Hematopoietic multipotent progenitor cell (in vitro differentiated cells): ENCODE measurements around the gene PRR15L. TPM values are rescaled to one million over a fixed set of nuclear protein-coding genes. Genes with fewer than 3 reads are reported as not detected.
A peak's percentile ranks its signal among the peaks of the same experiment; 100 is the strongest.

Source experiments
- DNase-seq, 3 donors: peaks; one replicate each; pipeline ENCODE4 v3.0.0-alpha.2; 2011 to 2015; ENCODE audit warnings: low read depth in 2 of 3, low spot score in 2 of 3
- total RNA-seq: library from RNA; depleted of rRNA; stranded (reverse); fragments of >200 nt; gene quantifications from one replicate; pipeline ENCODE4 v1.2.3, GENCODE V29; 2012

PRR15L gene
- total RNA-seq, 1 donor: not detected

DNA sequence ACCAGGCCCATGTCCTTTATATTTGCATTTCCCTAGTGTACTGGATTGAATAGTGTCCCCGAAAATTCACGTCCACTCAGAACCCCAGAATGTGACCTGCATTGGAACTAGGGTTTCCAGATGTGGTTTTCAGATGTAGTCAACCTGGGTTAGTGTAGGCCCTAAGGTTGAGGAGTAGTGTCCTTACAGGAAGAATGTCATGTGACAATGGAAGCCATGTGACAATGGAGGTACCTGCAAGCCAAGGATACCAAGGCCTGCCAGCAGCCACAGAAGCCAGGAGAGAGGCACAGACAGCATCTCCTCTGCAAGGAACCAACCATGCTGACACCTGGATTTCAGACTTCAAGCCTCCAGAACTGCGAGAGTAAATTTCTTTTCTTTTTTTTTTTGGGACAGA lies 5.2 kb upstream of the PRR15L start:
- DNase-seq: no peak

- no peak for DNase-seq
Measured at GRCh38 chr17:47961406-47961805, 3.7 kb upstream of the PRR15L start.

DNA sequence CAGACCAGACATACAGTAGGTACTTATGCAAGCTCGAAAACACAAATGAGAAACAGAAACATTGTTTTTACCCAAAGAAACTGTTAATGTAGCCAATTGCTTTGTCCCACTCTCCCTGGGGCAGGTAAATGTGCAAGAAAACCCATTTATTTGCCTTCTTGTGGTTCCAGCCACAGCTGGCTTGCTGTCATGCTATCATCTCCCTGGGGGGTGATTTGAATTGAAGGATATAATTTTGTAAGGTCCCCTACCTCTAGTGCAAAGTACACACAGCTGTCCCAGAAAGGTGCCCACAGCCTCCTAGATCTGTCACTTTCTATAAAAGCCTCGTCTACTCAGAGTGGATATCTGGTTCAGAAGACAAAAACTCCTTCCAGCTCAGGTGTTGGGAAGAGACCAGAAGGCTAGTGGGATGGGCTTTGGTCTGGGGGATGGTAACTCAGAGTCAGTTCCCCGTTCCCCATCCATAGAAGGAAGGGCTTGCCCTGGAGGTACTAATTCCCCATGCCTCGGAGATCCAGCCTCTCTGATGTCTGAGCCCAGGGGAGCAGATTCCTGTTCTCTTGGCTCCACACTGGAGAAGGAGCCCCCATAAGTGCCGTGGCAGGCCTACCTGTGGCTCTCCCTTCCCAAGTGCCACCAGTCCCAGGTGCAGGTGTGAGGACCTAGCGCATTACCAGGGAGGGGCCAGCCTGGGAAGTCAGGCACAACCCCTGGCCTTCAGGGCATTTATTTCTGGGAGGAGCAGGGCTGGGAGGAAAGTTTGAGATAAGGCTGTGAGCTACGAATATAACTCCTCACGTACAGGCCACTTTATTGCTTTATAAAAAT lies 2.4 kb upstream of the PRR15L start:
- DNase-seq: no peak

DNA sequence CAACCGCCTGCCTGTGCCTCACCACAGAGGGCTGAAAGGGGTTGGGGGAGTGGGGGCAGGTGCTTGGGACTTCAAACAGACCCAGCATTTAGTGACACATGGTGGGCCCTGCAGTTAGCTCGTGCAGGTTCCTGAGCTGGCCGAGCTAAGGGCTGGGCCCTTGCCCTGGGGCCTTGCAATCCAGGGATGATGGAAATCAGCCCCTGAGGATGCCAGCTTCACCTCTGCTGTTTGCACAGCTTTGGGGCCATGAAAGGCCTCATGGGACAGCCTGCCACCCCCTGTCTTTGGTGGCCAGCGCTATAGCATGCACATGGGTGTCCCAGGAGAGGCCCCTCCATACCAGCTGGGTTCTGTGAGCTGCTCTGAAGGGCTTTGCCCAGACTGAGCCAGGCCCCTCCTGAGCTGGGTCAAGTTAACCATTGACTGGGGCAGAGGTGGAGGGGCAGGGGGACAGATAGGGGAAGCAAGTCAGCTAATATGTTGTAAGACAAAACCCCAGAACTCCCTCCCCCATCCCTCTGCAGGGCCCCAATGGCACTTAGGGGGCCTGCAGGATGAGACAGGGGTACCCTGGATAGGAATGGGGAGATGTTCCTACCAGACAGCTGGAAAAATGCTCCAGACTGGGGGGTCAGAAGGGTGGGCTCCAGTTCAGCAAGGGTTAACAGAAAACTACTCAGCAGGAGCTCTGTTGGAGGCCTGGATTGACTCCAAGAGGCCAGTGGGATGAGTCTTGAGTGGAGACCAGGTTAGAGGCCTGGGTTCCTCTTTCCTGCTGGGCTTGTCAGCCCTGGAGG lies 692 bp downstream of the PRR15L start:
- DNase-seq: no peak

GRCh38 chr17:47955497-47956461 lies 1.9 kb downstream of the PRR15L start:
- no peak for DNase-seq

DNA sequence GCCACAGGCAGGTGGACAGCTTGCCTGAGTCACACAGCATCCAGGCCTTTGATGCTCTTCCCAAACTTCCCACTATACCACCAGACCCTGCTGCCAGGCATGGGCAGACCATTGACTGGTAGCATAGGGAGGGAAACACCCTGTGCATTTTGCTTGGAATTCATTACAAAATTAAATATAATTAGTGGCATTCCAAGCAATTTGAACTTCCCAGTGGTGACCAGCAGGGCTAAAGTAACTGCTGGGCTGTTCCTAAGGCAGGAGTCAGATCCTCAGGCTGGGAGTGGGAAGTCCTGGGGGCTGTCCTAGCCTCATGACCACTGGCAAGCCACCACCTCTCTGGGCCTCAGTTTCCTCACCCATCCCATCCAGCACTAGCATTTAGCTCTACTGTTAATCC lies 3.8 kb downstream of the PRR15L start:
- DNase-seq: no peak

GRCh38 chr17:47952171-47953021 lies 5.3 kb downstream of the PRR15L start:
- DNase-seq: no peak

GRCh38 chr17:47950448-47950847 lies 7.2 kb downstream of the PRR15L start:
- no peak for DNase-seq

- DNase-seq: peak in 2 of 3 donors; percentile 33 to 76
Measured at GRCh38 chr17:47949946-47950345, 7.7 kb downstream of the PRR15L start.

DNA sequence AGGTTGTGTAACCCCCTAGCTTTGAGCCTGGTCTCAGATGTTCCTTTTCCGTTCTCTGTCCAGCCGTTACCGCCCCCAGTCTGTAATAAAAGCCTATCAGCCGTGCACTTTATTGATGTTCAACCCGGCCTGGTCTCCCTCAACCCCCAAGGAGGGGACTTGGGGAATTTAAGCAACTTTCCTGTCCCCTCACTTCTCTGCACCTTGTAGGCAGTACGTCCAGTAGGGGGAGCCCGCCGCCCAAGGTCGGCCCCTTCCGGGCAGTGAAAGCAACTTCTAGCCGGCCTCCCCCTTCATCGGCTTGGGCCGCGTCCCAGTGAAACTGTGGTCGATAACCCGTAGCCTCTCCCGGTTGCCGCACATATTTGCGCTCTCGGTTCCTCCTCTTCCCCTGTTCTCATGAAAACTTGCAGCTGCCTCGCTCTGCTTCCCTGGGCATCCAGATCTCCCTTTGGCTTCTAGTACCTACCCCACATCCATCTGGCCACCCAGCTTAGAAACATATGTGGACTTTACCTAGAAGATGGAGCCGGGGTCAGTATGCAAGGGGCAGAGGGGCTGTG lies 8.4 kb downstream of the PRR15L start:
- peak; percentile 36 to 74 (median 72) for DNase-seq

- DNase-seq: no peak
Measured at GRCh38 chr17:47948706-47949196, 8.9 kb downstream of the PRR15L start.

GRCh38 chr17:47946929-47947397 lies 10.7 kb downstream of the PRR15L start:
- peak; percentile 37 to 82 (median 78) for DNase-seq

GRCh38 chr17:47946516-47946915 lies 11.2 kb downstream of the PRR15L start:
- DNase-seq: no peak

GRCh38 chr17:47945529-47946508 lies 11.9 kb downstream of the PRR15L start:
- DNase-seq: no peak

DNA sequence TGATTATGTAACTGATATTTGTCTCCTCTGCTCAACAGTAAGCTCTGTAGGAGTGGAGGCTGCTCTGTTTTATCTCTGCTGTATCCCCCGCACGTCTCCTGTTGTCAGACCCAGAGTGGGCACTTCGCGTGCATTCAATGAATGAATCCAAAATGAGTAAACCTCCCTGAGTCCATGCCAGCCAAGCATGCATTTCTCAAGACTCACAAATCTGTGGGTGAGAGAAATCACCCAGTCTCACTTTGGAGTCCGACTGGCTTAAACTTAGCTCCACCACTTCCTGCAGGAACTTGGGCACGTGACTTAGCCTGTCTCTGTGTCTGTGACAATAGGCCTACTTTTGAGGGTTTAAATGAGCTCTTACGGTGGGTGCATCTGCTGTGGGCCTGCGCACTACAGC lies 12.6 kb downstream of the PRR15L start:
- no peak for DNase-seq

GRCh38 chr17:47942568-47942967 lies 15.1 kb downstream of the PRR15L start:
- no peak for DNase-seq

GRCh38 chr17:47942096-47942510 lies 15.6 kb downstream of the PRR15L start:
- DNase-seq: no peak
